D341Med (cell line): Measurements from ENCODE around the gene DAW1.
"Not testable (repeated sequence)": the region's sequence is repeated elsewhere in the genome, so short reads cannot be mapped to it uniquely, and the experiment has no call there.

Experiments
- DNase-seq: peaks from one replicate; pipeline ENCODE4 v3.0.0; 2012; ENCODE audit warnings: low spot score

The DAW1 gene

GRCh38 chr2:227914362-227914761, 42.9 kb downstream of the DAW1 start:
- no peak for DNase-seq

- DNase-seq: no peak
Measured at GRCh38 chr2:227921648-227922047, 50.2 kb downstream of the DAW1 start.

GRCh38 chr2:227932001-227932400, 60.6 kb downstream of the DAW1 start:
- DNase-seq: no peak

GRCh38 chr2:227932403-227932802, 61.0 kb downstream of the DAW1 start:
- DNase-seq: no peak

GRCh38 chr2:227933884-227934283, 62.5 kb downstream of the DAW1 start:
- DNase-seq: no peak

- DNase-seq: not testable (repeated sequence)
Measured at GRCh38 chr2:227936249-227936648, 64.8 kb downstream of the DAW1 start.

DNA sequence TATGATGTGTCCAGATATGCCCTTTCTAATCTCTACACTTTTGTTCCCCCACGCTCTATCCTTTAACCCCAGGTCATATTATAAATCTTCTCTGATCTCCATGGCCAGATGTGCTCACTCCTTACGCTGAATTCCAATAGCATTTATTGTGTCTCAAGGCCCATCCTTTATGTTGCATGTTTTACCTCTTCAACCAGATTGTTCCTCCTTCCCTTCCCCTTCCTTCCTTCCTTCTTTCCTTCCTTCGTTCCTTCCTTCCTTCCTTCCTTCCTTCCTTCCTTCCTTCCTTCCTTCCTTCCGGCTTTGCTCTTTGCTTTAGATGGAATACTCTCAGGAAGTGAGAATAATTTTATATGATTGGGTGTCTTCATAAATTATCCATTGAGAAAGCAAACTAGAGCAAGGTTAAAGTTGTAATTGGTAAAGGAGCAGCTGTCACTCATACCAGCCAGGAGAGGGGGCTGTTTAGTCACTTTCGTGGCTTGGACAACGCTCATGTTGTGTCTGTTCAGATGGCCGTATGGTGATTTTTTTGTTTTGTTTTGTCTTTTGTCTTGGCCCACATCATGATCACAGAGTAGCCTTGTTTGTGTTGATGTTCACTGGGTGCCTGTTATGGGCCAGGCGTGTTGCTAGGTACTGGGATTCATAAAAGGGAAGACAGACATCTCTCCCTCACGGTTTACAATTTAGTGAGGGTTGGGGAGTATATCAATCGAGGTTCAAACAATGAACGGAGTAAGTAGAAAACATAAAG, 68.0 kb downstream of the DAW1 start:
- peak; percentile 59 for DNase-seq

DNA sequence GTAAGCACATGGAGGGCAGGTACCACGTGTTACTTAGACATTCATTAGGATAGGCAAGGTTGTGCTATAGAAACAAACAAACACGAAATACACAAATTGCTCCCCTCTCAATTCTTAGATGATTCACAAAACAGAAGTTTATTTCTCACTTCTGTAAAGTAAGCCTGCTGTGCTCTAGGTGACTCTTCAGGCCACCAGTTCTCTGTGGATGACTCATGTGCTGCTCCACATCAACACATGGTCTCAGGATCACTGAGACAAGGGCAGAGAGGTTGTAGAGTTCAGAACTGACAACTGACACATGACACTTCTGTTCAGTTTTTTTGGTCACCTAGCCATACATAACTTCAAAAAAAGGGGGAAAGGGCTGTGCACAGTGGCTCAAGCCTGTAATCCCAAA, 70.6 kb downstream of the DAW1 start:
- DNase-seq: no peak

DNA sequence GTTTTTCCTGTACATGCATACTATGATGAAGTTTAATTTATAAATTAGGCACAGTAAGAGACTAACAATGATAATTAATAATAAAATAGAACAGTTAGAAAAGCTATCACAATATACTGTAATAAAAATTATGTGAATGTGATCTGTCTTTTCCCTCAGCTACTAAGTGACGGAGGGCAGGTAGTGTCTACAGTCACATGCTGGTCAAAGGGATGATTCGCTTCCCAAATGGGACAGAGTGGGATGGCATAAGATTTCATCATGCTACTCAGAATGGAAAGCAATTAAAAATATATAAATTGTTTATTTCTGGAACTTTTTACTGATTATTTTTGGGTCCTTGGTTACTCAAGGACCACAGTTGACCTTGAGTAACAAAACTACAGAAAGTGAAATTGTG, 71.5 kb downstream of the DAW1 start:
- DNase-seq: no peak

DNA sequence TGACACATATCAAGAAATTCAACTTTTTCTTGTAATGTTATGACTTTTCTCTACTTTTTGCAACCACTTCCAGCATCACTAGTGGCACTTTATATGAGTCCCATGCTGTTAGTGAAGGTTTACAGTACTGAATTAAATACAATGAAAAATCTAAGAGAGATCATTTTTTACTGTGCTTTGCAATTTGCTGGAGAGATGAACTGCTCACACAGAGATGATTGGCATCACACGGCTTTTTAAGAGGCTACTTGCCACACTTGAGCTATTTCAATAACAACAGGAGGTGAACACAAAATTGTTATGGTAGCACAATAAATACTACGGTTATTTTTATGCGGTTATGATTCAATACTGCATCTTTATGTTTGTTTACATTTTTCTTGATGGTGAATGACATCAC, 88.9 kb downstream of the DAW1 start:
- no peak for DNase-seq

GRCh38 chr2:227971619-227972230, 100.3 kb downstream of the DAW1 start:
- DNase-seq: no peak

DNA sequence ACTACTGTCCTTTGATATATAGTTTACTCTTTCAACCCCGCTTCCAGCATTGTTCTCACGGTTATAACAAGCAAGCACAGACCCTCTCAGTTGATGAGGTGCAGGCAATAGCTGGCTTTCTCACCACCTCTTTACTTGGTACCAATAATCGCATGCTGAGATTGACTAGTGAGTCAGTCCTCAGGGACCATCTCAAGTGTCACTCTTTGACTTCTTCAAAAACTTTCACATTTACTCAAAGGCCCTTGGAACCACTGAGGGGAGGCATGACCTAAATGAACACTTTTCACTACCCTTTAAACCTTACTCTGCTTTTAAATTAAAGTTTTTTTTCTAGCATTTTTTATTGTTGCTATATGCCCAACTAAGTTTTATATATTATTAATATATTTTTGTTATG, 101.8 kb downstream of the DAW1 start:
- DNase-seq: no peak
